Measurements from ENCODE around the gene DMD.

Gene DMD

DNA sequence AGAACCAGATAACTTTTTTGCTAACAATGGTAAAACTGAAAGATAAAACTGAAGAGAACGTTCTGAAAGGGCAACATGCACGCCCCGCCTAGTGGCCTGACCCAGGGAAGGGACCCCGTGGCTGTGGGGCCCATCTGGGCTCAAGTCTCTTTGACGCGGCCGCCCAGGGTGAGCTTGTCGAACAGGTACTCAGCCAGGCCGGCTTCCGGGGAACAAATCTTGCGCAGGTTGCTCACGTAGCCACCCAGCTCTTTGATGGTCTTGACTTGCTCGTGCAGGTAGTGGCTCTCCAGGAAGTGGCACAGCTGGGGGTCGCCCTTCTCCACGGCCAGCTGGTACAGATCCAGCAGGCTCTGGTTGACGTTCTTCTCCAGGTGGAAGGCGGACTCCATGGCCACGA lies 2140.1 kb downstream of the DMD start:
- TF ChIP-seq, protein P1, sequence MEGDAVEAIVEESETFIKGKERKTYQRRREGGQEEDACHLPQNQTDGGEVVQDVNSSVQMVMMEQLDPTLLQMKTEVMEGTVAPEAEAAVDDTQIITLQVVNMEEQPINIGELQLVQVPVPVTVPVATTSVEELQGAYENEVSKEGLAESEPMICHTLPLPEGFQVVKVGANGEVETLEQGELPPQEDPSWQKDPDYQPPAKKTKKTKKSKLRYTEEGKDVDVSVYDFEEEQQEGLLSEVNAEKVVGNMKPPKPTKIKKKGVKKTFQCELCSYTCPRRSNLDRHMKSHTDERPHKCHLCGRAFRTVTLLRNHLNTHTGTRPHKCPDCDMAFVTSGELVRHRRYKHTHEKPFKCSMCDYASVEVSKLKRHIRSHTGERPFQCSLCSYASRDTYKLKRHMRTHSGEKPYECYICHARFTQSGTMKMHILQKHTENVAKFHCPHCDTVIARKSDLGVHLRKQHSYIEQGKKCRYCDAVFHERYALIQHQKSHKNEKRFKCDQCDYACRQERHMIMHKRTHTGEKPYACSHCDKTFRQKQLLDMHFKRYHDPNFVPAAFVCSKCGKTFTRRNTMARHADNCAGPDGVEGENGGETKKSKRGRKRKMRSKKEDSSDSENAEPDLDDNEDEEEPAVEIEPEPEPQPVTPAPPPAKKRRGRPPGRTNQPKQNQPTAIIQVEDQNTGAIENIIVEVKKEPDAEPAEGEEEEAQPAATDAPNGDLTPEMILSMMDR (IDR thresholded peaks at IDR 0.05; ENCODE audit: control insufficient read depth, insufficient read depth, low read depth, low read length, missing control alignments), result no peak
- H3K4me3 ChIP-seq (ENCODE audit: control insufficient read depth, low read depth, low read length), result no peak overlapping the region
- no peak for DNase-seq (ENCODE audit: low read depth)

DNA sequence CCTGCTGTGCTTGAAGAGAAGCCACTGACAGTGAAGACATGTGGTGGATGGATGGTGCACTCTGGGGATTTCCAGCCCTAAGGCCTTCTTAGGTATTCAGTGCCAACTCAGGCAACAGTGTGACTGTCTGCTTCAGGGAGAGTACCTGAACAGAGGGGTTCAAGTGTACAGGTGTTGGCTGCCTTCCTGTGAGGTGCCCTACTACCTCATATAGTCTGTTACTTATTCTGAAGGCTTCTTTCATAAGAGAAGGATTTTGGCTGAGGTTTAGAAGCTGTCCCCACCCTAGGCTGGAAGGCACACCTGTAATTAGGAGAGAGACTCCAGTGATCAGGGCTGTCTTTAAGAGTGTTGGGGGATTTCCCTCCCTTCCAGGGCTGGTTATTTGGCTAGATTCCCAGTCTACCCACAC lies 2141.3 kb downstream of the DMD start:
- TF ChIP-seq, protein P1 (IDR thresholded peaks at IDR 0.05; ENCODE audit: control insufficient read depth, insufficient read depth, low read depth, low read length, missing control alignments), result no peak
- no peak for DNase-seq (ENCODE audit: low read depth)

More for the DNA sequence above, 2141.3 kb downstream of the DMD start:
- H3K4me3 ChIP-seq (ENCODE audit: control insufficient read depth, low read depth, low read length), result no peak overlapping the region
